ENCODE measurements around the gene E2F2.
A peak's percentile ranks its signal among the peaks of the same experiment; 100 is the strongest.

Gene E2F2

DNA sequence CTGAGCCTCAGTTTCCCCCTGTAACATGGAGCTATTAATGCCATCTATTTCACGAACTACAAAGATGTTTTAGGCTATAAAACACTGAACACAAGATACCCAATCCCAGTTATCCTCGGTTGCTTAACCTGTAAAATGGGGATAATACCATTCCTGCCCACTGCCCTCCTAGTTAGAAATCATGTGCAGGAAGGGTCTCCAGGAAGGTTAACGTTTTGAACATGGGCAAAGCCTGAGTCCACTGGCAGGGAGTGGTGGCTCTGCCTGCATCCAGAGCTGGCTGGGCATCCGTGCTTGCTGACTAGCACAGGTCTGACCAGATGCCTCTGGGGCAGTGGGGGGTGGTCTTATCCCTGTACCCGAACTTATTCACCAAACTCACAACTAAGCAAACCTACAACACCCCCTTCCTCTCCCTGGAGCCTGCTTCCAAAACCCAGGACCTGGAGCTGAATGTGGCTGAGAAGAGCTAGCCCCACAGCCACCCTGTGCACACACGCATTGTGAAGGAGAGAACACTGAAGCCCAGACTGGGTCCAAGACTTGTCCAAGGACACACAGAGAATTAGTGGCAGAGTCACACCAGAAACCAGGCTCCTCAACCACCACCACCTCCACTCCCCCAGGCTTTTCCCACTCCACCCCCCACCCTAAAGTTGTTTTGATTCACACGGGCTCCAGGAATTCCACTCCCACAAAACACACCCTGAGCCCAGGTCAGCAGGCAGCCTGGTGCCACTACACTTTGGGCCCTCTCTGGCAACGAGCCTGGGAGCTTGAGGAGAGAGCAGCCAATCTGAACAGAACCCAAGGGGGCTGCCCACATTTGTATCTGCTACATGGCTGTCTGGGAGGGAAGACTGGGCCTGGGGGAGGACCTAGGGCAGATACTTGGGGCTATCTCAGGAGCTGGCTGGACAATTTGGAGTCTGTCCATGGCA lies 1.6 kb downstream of the E2F2 start:
- H3K27ac ChIP-seq = peak overlapping the region; percentile 88
- no peak for TF ChIP-seq ZFX (IDR thresholded peaks at IDR 0.05)
- TF ChIP-seq, protein P1, sequence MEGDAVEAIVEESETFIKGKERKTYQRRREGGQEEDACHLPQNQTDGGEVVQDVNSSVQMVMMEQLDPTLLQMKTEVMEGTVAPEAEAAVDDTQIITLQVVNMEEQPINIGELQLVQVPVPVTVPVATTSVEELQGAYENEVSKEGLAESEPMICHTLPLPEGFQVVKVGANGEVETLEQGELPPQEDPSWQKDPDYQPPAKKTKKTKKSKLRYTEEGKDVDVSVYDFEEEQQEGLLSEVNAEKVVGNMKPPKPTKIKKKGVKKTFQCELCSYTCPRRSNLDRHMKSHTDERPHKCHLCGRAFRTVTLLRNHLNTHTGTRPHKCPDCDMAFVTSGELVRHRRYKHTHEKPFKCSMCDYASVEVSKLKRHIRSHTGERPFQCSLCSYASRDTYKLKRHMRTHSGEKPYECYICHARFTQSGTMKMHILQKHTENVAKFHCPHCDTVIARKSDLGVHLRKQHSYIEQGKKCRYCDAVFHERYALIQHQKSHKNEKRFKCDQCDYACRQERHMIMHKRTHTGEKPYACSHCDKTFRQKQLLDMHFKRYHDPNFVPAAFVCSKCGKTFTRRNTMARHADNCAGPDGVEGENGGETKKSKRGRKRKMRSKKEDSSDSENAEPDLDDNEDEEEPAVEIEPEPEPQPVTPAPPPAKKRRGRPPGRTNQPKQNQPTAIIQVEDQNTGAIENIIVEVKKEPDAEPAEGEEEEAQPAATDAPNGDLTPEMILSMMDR (conservative IDR thresholded peaks at IDR 0.05) = no peak

DNA sequence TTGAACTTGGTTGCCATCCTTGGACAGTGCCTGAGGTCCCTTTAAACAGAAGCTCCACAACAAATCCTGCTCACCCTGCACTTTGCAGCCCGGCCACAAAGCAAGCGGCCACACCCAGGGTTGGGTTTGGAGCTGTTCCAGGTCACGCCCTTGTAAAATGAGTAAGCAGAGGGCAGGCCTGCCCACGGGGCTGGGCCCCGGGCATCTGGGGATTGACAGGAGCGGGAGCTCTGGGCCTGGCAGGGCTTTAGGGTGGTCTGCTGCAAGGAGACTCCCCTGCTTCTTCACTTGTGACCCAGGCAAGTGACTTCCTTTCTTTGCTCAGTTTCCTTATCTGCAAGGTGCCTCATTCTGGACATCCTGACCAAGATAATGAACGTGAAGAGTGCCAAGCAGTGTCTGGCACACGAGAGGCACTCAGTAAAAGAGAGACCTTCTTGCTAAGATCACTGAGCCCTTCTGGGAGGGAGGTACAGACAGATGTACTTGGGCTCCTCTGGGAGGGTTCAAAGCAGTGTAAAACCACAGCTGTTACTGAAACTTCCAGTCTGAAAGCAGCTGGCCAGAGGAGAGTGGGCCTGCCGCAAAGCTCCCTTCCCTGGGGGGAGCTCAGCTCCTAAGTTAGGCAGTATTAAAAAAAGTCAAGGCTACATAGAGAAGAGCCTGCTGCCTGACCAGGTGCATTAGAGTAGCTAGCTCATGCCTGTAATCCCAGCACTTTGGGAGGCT lies 2.6 kb downstream of the E2F2 start:
- TF ChIP-seq, protein P1 (conservative IDR thresholded peaks at IDR 0.05) = no peak
- no peak for TF ChIP-seq ZFX (IDR thresholded peaks at IDR 0.05)
- peak overlapping the region; percentile 88 for H3K27ac ChIP-seq

DNA sequence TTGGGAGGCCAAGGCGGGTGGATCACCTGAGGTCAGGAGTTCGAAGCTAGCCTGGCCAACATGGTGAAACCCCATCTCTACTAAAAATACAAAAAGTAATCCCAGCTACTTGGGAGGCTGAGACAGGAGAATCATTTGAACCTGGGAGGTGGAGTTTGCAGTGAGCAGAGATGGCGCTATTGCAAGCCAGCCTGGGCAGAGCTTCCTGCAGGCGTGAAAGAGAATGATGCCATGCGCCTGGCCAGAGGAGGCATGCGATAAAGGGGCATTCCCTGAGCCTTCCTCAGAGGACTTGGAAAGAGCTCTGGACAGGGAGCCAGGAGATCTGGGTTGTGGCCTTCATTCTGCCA lies 3.2 kb downstream of the E2F2 start:
- no peak for TF ChIP-seq ZFX (IDR thresholded peaks at IDR 0.05)
- TF ChIP-seq, protein P1 (conservative IDR thresholded peaks at IDR 0.05) = no peak
- H3K27ac ChIP-seq = no peak overlapping the region; the same call in 1 of the 2 replicates

DNA sequence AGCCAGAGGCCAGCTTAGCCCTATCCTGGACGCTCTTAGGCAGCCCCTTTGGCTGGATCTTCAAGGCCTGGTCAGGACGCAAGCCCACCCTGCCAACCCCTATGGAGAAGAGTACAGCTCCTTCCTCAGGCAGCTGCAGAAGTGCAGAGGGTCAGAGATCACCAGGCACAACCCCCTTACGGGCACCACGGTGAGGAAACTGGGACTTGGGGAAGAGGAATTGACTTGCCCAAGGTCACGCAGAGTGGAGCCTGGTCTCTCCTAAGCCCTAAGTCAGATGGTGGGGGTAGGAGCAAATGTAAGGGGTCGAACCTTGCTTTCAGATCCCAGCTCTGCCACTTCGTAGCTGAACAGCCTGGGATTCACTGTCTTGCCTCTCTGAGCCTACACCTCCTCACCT lies 3.7 kb downstream of the E2F2 start:
- no peak overlapping the region; the same call in 1 of the 2 replicates for H3K27ac ChIP-seq

DNA sequence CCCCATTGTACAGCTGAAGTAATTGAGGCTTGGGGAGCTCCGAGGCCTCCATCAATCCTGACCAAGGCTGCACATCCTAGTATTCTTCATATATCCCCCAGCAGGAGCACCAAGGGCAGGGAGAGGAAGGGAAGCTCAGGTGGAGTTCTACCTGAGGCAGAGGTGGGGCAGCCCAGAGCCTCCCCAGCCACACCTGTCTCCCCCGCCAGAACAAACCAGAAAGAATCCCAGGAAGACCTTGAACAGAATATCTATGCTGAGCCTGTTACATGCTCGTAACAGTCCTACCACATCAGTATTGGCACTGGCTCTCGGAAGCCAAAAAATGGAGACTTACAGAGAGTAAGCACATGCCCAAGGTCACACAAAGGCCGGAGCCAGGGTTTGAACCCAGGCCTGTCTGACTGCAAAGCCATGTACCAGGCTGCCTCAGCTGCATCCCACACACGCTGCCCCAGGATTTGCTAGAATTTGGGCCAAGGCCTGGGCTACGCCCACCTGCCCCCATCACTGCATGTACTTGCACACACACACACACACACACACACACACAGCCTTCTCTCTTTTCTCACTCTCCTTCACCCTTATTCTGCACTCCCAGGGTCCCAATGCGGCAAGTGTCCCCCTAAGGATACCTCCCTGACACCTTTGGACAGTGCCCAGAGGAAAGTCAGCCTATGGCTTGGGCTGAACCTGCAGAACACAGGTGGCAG lies 4.5 kb downstream of the E2F2 start:
- no peak overlapping the region for H3K27ac ChIP-seq
- TF ChIP-seq ZFX (IDR thresholded peaks at IDR 0.05) = no peak
- TF ChIP-seq, protein P1 (conservative IDR thresholded peaks at IDR 0.05) = no peak

More for the DNA sequence above, 3.7 kb downstream of the E2F2 start:
- no peak for TF ChIP-seq ZFX (IDR thresholded peaks at IDR 0.05)
- TF ChIP-seq, protein P1 (conservative IDR thresholded peaks at IDR 0.05) = no peak

DNA sequence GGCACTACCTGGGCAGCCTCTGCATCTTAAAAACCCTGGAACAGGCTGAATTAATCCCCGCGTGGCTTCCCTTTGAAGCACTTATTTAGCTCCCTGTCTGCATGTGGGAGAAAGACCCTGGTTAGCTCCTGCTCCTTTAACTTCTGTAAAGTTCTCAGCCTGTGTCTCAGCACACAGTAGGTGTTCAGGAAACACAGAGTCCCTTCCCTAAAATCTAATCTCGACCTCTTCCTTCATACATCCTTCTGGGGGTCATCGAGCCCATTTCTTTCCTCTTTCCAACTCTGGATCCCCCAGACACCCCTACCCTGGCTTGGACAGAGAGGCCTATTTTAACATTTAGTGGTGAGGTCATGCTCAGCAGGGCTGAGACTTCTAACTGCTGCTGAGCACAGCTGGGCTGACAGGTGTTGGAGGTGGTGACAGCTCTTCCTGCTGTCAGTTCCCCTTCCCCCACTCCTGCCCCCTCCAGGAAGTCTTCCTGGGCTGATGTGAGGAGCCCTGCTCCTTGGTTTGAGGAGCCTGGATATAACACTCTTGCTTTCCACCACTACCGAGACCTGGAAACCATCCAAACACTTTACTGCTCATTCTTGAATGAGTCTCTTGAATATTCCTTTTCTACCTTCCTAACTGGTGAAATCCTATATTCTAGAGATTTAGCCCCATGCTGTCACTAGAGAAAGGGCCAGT lies 5.3 kb downstream of the E2F2 start:
- no peak for TF ChIP-seq ZFX (IDR thresholded peaks at IDR 0.05)
- TF ChIP-seq, protein P1 (conservative IDR thresholded peaks at IDR 0.05) = no peak
- no peak overlapping the region for H3K27ac ChIP-seq
